Thoracic aorta (tissue), 2 donors: ENCODE results near the gene PRKN. TPM values are rescaled to one million over a fixed set of nuclear protein-coding genes. Genes with fewer than 3 reads are reported as not detected.
"Not testable (repeated sequence)": the region's sequence is repeated elsewhere in the genome, so short reads cannot be mapped to it uniquely, and the experiment has no call there.

Source experiments
- ATAC-seq: fragments of 150-250 bp; one replicate; pipeline ENCODE4 v1.8.0; 2017; ENCODE audit warnings: low read depth; ENCODE audit not compliant: insufficient number of reproducible peaks, low FRiP score
- DNase-seq: peaks from one replicate; pipeline ENCODE4 v3.0.0-alpha.2; 2020; ENCODE audit warnings: low spot score
- H3K27ac ChIP-seq, 2 donors: fragments of 200-600 bp; sonication (generic); 1 replicate in 1 of 2; 2 replicates in 1 of 2; pipeline ENCODE4 v1.5.1; 2016; ENCODE audit warnings: mild to moderate bottlenecking in 2 of 2, moderate library complexity in 2 of 2
- H3K27me3 ChIP-seq: fragments of 200-600 bp; sonication (generic); replicated peaks from 2 replicates; pipeline ENCODE4 v1.6.0; 2016; ENCODE audit warnings: mild to moderate bottlenecking; ENCODE audit not compliant: insufficient read depth
- H3K36me3 ChIP-seq: fragments of 200-600 bp; sonication (generic); one replicate; pipeline ENCODE4 v1.5.1; 2016
- H3K4me1 ChIP-seq, 2 donors: fragments of 200-600 bp; sonication (generic); 1 replicate in 1 of 2; 2 replicates in 1 of 2; pipeline versions ENCODE4 v1.5.1 to v1.6.0; 2016; ENCODE audit warnings: low read depth in 2 of 2, mild to moderate bottlenecking in 1 of 2; ENCODE audit not compliant: control insufficient read depth in 1 of 2
- H3K4me3 ChIP-seq: fragments of 200-600 bp; sonication (generic); 2 replicates; pipeline ENCODE4 v1.5.1; 2016; ENCODE audit warnings: mild to moderate bottlenecking
- H3K9me3 ChIP-seq: fragments of 200-600 bp; sonication (generic); 2 replicates; pipeline ENCODE4 v1.5.1; 2016
- CTCF ChIP-seq: fragments of 200-600 bp; sonication (generic); IDR thresholded peaks from one replicate; pipeline ENCODE4 v1.5.1; 2019; ENCODE audit warnings: antibody characterized with exemption
- total RNA-seq, 2 donors: library from RNA; depleted of rRNA; stranded (reverse); fragments of >200 nt; gene quantifications; one replicate each; pipeline versions ENCODE4 v1.1.0 to v1.2.3, GENCODE V29; 2016

PRKN gene
- total RNA-seq, 2 donors from 2014 or later: 10.4 to 23.8 TPM

- Histone ChIP-seq H3K27me3 (no peaks in the 10 kb centered on the region), H3K9me3 (no peaks in the 10 kb centered on the region), H3K36me3 (no peaks in the 10 kb centered on the region), H3K4me1 (no peaks in the 10 kb centered on the region), H3K27ac (no peak overlapping the region), H3K4me3 (no peak overlapping the region)
- no peak for TF ChIP-seq CTCF
- ATAC-seq (no peak), DNase-seq (no peak)
Observed at GRCh38 chr6:162539321-162539720, 188.2 kb downstream of the PRKN start.

GRCh38 chr6:162538643-162539064 is 188.9 kb downstream of the PRKN start:
- no peak overlapping the region for H3K27ac ChIP-seq
- H3K36me3 ChIP-seq: no peaks in the 10 kb centered on the region
- ATAC-seq (no peak), DNase-seq (no peak)
- no peaks in the 10 kb centered on the region for H3K4me1 ChIP-seq
- no peak for TF ChIP-seq CTCF
- H3K9me3 ChIP-seq: no peaks in the 10 kb centered on the region
- no peaks in the 10 kb centered on the region for H3K27me3 ChIP-seq
- H3K4me3 ChIP-seq: no peak overlapping the region

GRCh38 chr6:162533009-162533400 is 194.6 kb downstream of the PRKN start:
- Histone ChIP-seq H3K27me3 (no peaks in the 10 kb centered on the region), H3K4me1 (no peaks in the 10 kb centered on the region), H3K36me3 (no peaks in the 10 kb centered on the region), H3K27ac (no peak overlapping the region), H3K4me3 (no peak overlapping the region), H3K9me3 (no peaks in the 10 kb centered on the region)
- TF ChIP-seq CTCF: no peak
- DNase-seq: no peak
- no peak for ATAC-seq

- Histone ChIP-seq H3K36me3 (no peaks in the 10 kb centered on the region), H3K4me1 (no peaks in the 10 kb centered on the region), H3K27me3 (no peaks in the 10 kb centered on the region), H3K4me3 (no peak overlapping the region), H3K9me3 (no peaks in the 10 kb centered on the region), H3K27ac (no peak overlapping the region)
- no peak for ATAC-seq
- DNase-seq: no peak
- TF ChIP-seq CTCF: no peak
Observed at GRCh38 chr6:162532283-162533008, 195.1 kb downstream of the PRKN start.

- not testable (repeated sequence) for H3K27me3 ChIP-seq, H3K36me3 ChIP-seq, H3K4me3 ChIP-seq, H3K9me3 ChIP-seq, H3K4me1 ChIP-seq, DNase-seq, ATAC-seq, H3K27ac ChIP-seq
Observed at GRCh38 chr6:162531391-162531790, 196.2 kb downstream of the PRKN start.

GRCh38 chr6:162528538-162528937 is 199.0 kb downstream of the PRKN start:
- no peaks in the 10 kb centered on the region for H3K27me3 ChIP-seq
- no peak for ATAC-seq

More at GRCh38 chr6:162528538-162528937, 199.0 kb downstream of the PRKN start:
- no peak for DNase-seq
- no peak overlapping the region for H3K27ac ChIP-seq
- no peak overlapping the region for H3K4me3 ChIP-seq
- no peaks in the 10 kb centered on the region for H3K36me3 ChIP-seq
- no peak for TF ChIP-seq CTCF
- no peaks in the 10 kb centered on the region for H3K9me3 ChIP-seq
- H3K4me1 ChIP-seq: no peaks in the 10 kb centered on the region
